ENCODE data around the gene NOL12. TPM values are rescaled to one million over a fixed set of nuclear protein-coding genes. Genes with fewer than 3 reads are reported as not detected.

NOL12 gene
- polyA plus RNA-seq, 1 donor from 2014 or later: 90.0 TPM

Small RNA genes lying within 50 kb of the gene (small RNA-seq; reads per million reads assigned to genes)
- gene RN7SL385P: 0 to 0.03 (median 0) reads per million in 3 experiments

Other genes with a start within 250 kb of the NOL12 start
- gene MFNG, start 200.0 kb upstream of the NOL12 start, polyA plus RNA-seq: 0.17 TPM in 1 of 2 replicates, not detected in the other
- gene CARD10, start 166.9 kb upstream of the NOL12 start, polyA plus RNA-seq: 0.36 TPM in 1 of 2 replicates, not detected in the other
- gene CDC42EP1, start 125.9 kb upstream of the NOL12 start, polyA plus RNA-seq: 0.24 TPM in 1 of 2 replicates, not detected in the other
- gene LGALS2, start 106.3 kb upstream of the NOL12 start, polyA plus RNA-seq: not detected in 2 replicates
- gene GGA1, start 77.5 kb upstream of the NOL12 start, polyA plus RNA-seq: 57.5 and 62.2 TPM in 2 replicates
- 0.63 TPM in 1 of 2 replicates, not detected in the other for gene SH3BP1, start 46.7 kb upstream of the NOL12 start, polyA plus RNA-seq
- gene PDXP, start 27.6 kb upstream of the NOL12 start, polyA plus RNA-seq: 108 and 129 TPM in 2 replicates
- gene LGALS1, start 10.7 kb upstream of the NOL12 start, polyA plus RNA-seq: not detected in 2 replicates
- 9.2 and 16.2 TPM in 2 replicates for gene TRIOBP, start 10.7 kb downstream of the NOL12 start, polyA plus RNA-seq
- gene GCAT, start 121.6 kb downstream of the NOL12 start, polyA plus RNA-seq: 12.2 and 13.0 TPM in 2 replicates
- 0.73 TPM in 1 of 2 replicates, not detected in the other for gene GALR3, start 137.0 kb downstream of the NOL12 start, polyA plus RNA-seq
- gene ANKRD54, start 158.0 kb downstream of the NOL12 start, polyA plus RNA-seq: 92.4 and 127 TPM in 2 replicates
- 352 and 396 TPM in 2 replicates for gene EIF3L, start 163.1 kb downstream of the NOL12 start, polyA plus RNA-seq
- gene MICALL1, start 220.0 kb downstream of the NOL12 start, polyA plus RNA-seq: 11.4 and 13.0 TPM in 2 replicates